HUES64 (cell line): Measurements from ENCODE around the gene COL6A2.
"Not testable (repeated sequence)": the region's sequence is repeated elsewhere in the genome, so short reads cannot be mapped to it uniquely, and the experiment has no call there.

Source experiments
- H3K27ac ChIP-seq: 2 replicates; pipeline ENCODE4 v1.7.0; 2013; ENCODE audit warnings: low read depth, low read length, inconsistent platforms
- H3K27me3 ChIP-seq: 2 replicates; pipeline ENCODE4 v1.6.1; 2013; ENCODE audit warnings: mild to moderate bottlenecking, low read length; ENCODE audit not compliant: insufficient read depth
- H3K36me3 ChIP-seq: 2 replicates; pipeline ENCODE4 v1.6.1; 2013; ENCODE audit warnings: mild to moderate bottlenecking, low read length; ENCODE audit not compliant: insufficient read depth
- H3K4me1 ChIP-seq: 2 replicates; pipeline ENCODE4 v1.6.1; 2013; ENCODE audit warnings: mild to moderate bottlenecking, low read length, moderate library complexity; ENCODE audit not compliant: insufficient read depth
- H3K4me3 ChIP-seq: 2 replicates; pipeline ENCODE4 v1.5.1; 2013; ENCODE audit warnings: mild to moderate bottlenecking, low read length, moderate library complexity
- H3K9ac ChIP-seq: 2 replicates; pipeline ENCODE4 v1.6.1; 2013; ENCODE audit warnings: mild to moderate bottlenecking, low read depth, low read length
- H3K9me3 ChIP-seq: 2 replicates; pipeline ENCODE4 v1.6.1; 2013; ENCODE audit warnings: low read depth, low read length; ENCODE audit not compliant: insufficient read depth
- WGBS: fragments of 150-250, 120-280 bp; methylation state at CpG from one replicate; pipeline ENCODE4 v1.1.7; 2013; ENCODE audit warnings: missing lambda C conversion rate; 5-methylcytosine and 5-hydroxymethylcytosine counted together

Gene COL6A2

GRCh38 chr21:46145159-46145839 lies 47.4 kb downstream of the COL6A2 start:
- Histone ChIP-seq H3K4me1 (peaks cover 3% of the 10 kb centered on the region; the same call in 1 of the 2 replicates), H3K4me3 (no peak overlapping the region), H3K36me3 (no peaks in the 10 kb centered on the region), H3K27ac (no peak overlapping the region), H3K9me3 (no peaks in the 10 kb centered on the region), H3K27me3 (no peaks in the 10 kb centered on the region), H3K9ac (no peak overlapping the region)
- 95% methylated on average over 45 of the region's 51 CpGs for WGBS

- Histone ChIP-seq H3K4me3 (no peak overlapping the region), H3K9me3 (no peaks in the 10 kb centered on the region), H3K36me3 (no peaks in the 10 kb centered on the region), H3K9ac (no peak overlapping the region), H3K4me1 (peaks cover 3% of the 10 kb centered on the region; the same call in 1 of the 2 replicates), H3K27me3 (no peaks in the 10 kb centered on the region), H3K27ac (no peak overlapping the region)
- 91% methylated on average over 60 of the region's 60 CpGs for WGBS
Measured at GRCh38 chr21:46145840-46146691, 48.2 kb downstream of the COL6A2 start.

- H3K27me3 ChIP-seq = no peaks in the 10 kb centered on the region
- H3K9ac ChIP-seq = no peak overlapping the region
- H3K36me3 ChIP-seq = no peaks in the 10 kb centered on the region
- H3K4me1 ChIP-seq = peaks cover 3% of the 10 kb centered on the region; the same call in 1 of the 2 replicates
- H3K4me3 ChIP-seq = no peak overlapping the region
- WGBS = 69% methylated on average over 14 of the region's 14 CpGs
- H3K9me3 ChIP-seq = no peaks in the 10 kb centered on the region
- no peak overlapping the region for H3K27ac ChIP-seq
Measured at GRCh38 chr21:46146856-46147255, 48.9 kb downstream of the COL6A2 start.

- not testable (repeated sequence) for H3K9ac ChIP-seq, H3K36me3 ChIP-seq, H3K4me3 ChIP-seq, H3K27ac ChIP-seq, H3K9me3 ChIP-seq, H3K4me1 ChIP-seq, H3K27me3 ChIP-seq
- WGBS = 81% methylated on average over 12 of the region's 12 CpGs
Measured at GRCh38 chr21:46147429-46147828, 49.5 kb downstream of the COL6A2 start.

GRCh38 chr21:46148106-46148505 lies 50.2 kb downstream of the COL6A2 start:
- no peak overlapping the region for H3K9ac ChIP-seq
- H3K4me1 ChIP-seq = peaks cover 9% of the 10 kb centered on the region
- 96% methylated on average over 11 of the region's 11 CpGs for WGBS
- no peaks in the 10 kb centered on the region for H3K9me3 ChIP-seq
- H3K27me3 ChIP-seq = no peaks in the 10 kb centered on the region
- no peak overlapping the region for H3K27ac ChIP-seq
- H3K36me3 ChIP-seq = no peaks in the 10 kb centered on the region
- no peak overlapping the region for H3K4me3 ChIP-seq

GRCh38 chr21:46149205-46149901 lies 51.4 kb downstream of the COL6A2 start:
- no peaks in the 10 kb centered on the region for H3K27me3 ChIP-seq
- H3K9me3 ChIP-seq = no peaks in the 10 kb centered on the region
- no peak overlapping the region for H3K27ac ChIP-seq
- H3K36me3 ChIP-seq = no peaks in the 10 kb centered on the region
- no peak overlapping the region for H3K9ac ChIP-seq
- peaks cover 11% of the 10 kb centered on the region for H3K4me1 ChIP-seq
- no peak overlapping the region for H3K4me3 ChIP-seq
- WGBS = 91% methylated on average over 22 of the region's 22 CpGs

- Histone ChIP-seq H3K36me3 (no peaks in the 10 kb centered on the region), H3K27me3 (no peaks in the 10 kb centered on the region), H3K4me3 (no peak overlapping the region), H3K9ac (no peak overlapping the region), H3K4me1 (peaks cover 11% of the 10 kb centered on the region), H3K9me3 (no peaks in the 10 kb centered on the region), H3K27ac (no peak overlapping the region)
- WGBS = 85% methylated on average over 19 of the region's 19 CpGs
Measured at GRCh38 chr21:46150073-46150472, 52.2 kb downstream of the COL6A2 start.

DNA sequence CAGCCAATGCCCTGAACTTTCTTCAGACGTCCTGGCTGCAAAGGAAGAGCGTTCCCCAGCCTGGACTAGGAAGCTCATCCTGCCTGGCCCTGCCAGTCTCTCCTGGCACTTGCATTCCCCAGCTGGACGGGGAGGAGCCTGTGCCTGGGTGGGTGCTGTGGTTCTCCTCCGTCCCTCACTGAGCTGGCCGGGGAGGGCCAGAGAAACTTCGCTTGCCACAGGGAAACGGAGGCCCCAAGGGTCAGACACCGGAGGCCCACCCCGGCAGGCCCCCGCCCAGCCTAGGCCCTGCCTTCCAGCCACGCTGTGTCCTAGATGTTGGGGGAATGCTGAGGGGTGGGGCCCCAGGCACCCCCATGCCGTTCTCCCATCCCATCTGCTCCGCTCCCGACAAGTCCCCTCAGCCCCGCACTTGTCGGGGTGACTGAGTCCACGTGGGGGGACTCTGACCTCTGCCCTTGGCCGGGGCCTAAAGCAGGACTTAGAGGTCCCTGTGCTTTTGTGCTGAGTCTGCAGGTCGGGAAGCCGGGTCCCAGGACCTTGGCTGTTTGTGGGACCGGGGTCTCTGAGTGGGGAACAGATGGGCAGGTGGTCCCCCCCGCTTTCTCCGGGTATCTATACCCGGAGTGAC lies 52.7 kb downstream of the COL6A2 start:
- H3K4me1 ChIP-seq = peaks cover 11% of the 10 kb centered on the region
- H3K4me3 ChIP-seq = no peak overlapping the region
- H3K9ac ChIP-seq = no peak overlapping the region
- no peak overlapping the region for H3K27ac ChIP-seq
- no peaks in the 10 kb centered on the region for H3K9me3 ChIP-seq
- H3K27me3 ChIP-seq = no peaks in the 10 kb centered on the region
- WGBS = 93% methylated on average over 24 of the region's 24 CpGs
- H3K36me3 ChIP-seq = no peaks in the 10 kb centered on the region

GRCh38 chr21:46151261-46151988 lies 53.5 kb downstream of the COL6A2 start:
- Histone ChIP-seq H3K4me3 (no peak overlapping the region), H3K4me1 (peaks cover 11% of the 10 kb centered on the region), H3K27ac (no peak overlapping the region), H3K27me3 (no peaks in the 10 kb centered on the region), H3K36me3 (no peaks in the 10 kb centered on the region), H3K9ac (no peak overlapping the region), H3K9me3 (no peaks in the 10 kb centered on the region)
- WGBS = 90% methylated on average over 47 of the region's 47 CpGs

DNA sequence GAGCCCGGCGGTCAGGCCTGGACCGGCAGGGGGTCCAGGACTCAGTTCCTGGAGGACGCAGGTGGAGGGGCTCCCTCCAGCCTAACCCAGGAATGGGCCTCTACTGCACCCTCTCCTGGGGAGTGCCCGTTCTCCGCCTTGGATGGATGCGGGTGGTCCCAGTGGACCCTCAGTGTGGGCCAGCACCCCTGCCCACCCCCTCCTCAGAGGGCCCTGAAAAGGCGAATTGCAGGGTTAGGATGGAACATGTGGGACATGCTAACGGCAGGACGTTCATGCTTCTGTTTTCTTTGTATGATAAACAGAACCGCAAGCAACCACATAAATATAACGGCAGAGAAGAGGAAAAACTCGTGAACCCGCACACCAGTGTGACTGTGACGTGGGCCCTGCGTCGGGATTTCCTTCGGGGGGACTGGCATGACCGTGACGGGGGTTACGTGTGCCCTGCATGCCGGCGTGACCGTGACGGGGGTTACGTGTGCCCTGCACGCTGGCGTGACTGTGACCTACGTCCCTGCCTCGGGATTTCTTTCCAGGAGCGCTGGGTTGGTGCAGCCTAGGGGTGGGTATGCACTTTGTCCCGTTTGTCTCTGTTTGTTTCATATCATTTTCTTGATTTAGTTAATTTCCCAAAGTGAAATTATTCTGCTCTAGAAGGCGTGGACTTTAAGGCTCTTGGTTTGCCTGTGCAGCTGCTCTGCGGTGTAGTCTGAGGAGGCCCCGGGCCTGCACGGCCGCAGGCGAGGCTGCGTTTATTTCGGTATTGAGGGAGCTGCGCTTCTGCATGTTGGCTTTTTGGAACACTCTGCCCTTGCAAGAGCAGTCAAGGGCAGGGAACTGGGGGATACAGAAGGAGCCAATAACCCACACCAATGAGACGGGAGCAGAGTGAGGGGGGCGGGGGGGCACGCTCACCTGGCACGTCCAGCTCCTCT lies 54.3 kb downstream of the COL6A2 start:
- H3K4me1 ChIP-seq = peaks cover 11% of the 10 kb centered on the region
- H3K36me3 ChIP-seq = no peaks in the 10 kb centered on the region
- H3K4me3 ChIP-seq = no peak overlapping the region
- H3K9me3 ChIP-seq = no peaks in the 10 kb centered on the region
- no peak overlapping the region; the same call in 1 of the 2 replicates for H3K27ac ChIP-seq
- 93% methylated on average over 45 of the region's 45 CpGs for WGBS
- no peak overlapping the region for H3K9ac ChIP-seq
- no peaks in the 10 kb centered on the region for H3K27me3 ChIP-seq
